Fibroblast of lung (primary cell): Measurements from ENCODE around the gene SLC13A3.

Source experiments
- CTCF ChIP-seq, 2 donors: IDR thresholded peaks in 1 of 2; conservative IDR thresholded peaks in 1 of 2; 1 replicate in 1 of 2; 2 replicates in 1 of 2; pipeline ENCODE4 v1.5.1; 2011 to 2012; ENCODE audit warnings: low read length in 2 of 2, control low read depth in 1 of 2, inconsistent platforms in 1 of 2, low read depth in 1 of 2, mild to moderate bottlenecking in 1 of 2
- EZH2 ChIP-seq: IDR thresholded peaks from 2 replicates; pipeline ENCODE4 v1.5.1; 2012; ENCODE audit warnings: low read length, control low read depth, mild to moderate bottlenecking; ENCODE audit errors: missing control alignments

- no peak for TF ChIP-seq CTCF (conservative IDR thresholded peaks at IDR 0.05 in 1 of 2, IDR thresholded peaks at IDR 0.05 in 1 of 2; ENCODE audit: low read depth in 1 of 2, low read length in 2 of 2)
- no peak for TF ChIP-seq EZH2
Measured at GRCh38 chr20:46674253-46675083, 23.2 kb upstream of the SLC13A3 start.
